Type B pancreatic cell (in vitro differentiated cells): ENCODE results near the gene BST1. TPM values are rescaled to one million over a fixed set of nuclear protein-coding genes. Genes with fewer than 3 reads are reported as not detected.

Experiments used
- DNase-seq: peaks from one replicate; pipeline ENCODE4 v3.0.0; 2021; ENCODE audit warnings: mixed read lengths; ENCODE audit not compliant: unreplicated experiment; ENCODE audit errors: extremely low spot score
- H3K27ac Mint-ChIP-seq: 2 replicates; pipeline ENCODE4 v1.8.0; 2021; ENCODE audit warnings: mild to moderate bottlenecking, mixed read lengths
- H3K27me3 Mint-ChIP-seq: 2 replicates; pipeline ENCODE4 v1.8.0; 2021; ENCODE audit warnings: mixed read lengths
- H3K36me3 Mint-ChIP-seq: 2 replicates; pipeline ENCODE4 v1.8.0; 2021; ENCODE audit warnings: mixed read lengths
- H3K4me1 Mint-ChIP-seq: one replicate; pipeline ENCODE4 v1.8.0; 2021; ENCODE audit warnings: mixed read lengths; ENCODE audit not compliant: unreplicated experiment
- H3K4me3 Mint-ChIP-seq: 2 replicates; pipeline ENCODE4 v1.8.0; 2021; ENCODE audit warnings: mild to moderate bottlenecking, mixed read lengths
- H3K9me3 Mint-ChIP-seq: 2 replicates; pipeline ENCODE4 v1.8.0; 2021; ENCODE audit warnings: mixed read lengths
- total RNA-seq: library from RNA; stranded (reverse); gene quantifications from 2 replicates; pipeline ENCODE4 v1.2.1, GENCODE V29; 2021; ENCODE audit warnings: low replicate concordance
- TF ChIP-seq, protein P1 (sequence below): fragments of 200-600 bp; sonication (generic); conservative IDR thresholded peaks from 2 replicates; pipeline ENCODE4 v1.5.0; 2021; ENCODE audit warnings: antibody characterized with exemption, mild to moderate bottlenecking

Gene BST1
- total RNA-seq, 1 donor from 2014 or later: 0.89 TPM

DNA sequence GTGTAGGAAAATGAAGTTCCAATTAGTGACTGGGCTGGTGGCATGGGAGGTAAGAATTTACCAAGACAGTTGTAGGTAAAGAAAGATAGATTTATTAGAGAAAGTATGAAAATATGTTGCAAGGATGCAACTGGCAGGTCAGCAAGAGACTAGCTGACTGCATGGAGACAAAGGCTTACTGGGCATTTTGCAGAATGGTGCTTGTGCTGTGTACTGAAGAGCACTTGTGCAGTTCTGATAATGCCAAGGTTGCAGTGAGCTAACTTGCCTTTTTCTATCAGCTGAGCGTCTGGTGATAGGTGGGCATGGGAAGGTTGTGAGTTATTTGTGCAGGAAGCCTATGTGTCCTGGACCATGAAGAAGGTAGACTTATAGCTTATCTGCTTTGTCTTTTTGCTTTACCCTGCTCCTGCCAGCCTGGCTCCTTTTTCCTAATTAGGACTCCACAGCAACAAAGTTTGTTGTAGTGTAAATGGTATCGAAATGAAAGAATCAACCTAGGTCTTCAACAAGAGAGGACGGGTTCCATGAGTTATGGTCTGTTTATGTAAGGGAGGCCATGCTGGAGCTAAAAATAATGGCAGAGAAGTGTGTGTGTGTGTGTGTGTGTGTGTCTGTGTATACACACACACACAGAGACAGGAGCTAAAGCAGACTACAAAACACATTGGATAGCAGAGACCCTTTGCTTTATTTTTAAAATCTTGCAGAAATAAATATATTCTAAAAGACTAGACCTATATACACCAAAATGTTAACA lies 15.0 kb downstream of the BST1 start:
- DNase-seq: no peak
- TF ChIP-seq, protein P1, sequence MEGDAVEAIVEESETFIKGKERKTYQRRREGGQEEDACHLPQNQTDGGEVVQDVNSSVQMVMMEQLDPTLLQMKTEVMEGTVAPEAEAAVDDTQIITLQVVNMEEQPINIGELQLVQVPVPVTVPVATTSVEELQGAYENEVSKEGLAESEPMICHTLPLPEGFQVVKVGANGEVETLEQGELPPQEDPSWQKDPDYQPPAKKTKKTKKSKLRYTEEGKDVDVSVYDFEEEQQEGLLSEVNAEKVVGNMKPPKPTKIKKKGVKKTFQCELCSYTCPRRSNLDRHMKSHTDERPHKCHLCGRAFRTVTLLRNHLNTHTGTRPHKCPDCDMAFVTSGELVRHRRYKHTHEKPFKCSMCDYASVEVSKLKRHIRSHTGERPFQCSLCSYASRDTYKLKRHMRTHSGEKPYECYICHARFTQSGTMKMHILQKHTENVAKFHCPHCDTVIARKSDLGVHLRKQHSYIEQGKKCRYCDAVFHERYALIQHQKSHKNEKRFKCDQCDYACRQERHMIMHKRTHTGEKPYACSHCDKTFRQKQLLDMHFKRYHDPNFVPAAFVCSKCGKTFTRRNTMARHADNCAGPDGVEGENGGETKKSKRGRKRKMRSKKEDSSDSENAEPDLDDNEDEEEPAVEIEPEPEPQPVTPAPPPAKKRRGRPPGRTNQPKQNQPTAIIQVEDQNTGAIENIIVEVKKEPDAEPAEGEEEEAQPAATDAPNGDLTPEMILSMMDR: no peak
- Mint-ChIP-seq H3K36me3 (no peaks in the 10 kb centered on the region), H3K27ac (no peak overlapping the region), H3K4me1 (peaks cover 9% of the 10 kb centered on the region), H3K9me3 (no peaks in the 10 kb centered on the region), H3K4me3 (no peak overlapping the region), H3K27me3 (no peaks in the 10 kb centered on the region)

DNA sequence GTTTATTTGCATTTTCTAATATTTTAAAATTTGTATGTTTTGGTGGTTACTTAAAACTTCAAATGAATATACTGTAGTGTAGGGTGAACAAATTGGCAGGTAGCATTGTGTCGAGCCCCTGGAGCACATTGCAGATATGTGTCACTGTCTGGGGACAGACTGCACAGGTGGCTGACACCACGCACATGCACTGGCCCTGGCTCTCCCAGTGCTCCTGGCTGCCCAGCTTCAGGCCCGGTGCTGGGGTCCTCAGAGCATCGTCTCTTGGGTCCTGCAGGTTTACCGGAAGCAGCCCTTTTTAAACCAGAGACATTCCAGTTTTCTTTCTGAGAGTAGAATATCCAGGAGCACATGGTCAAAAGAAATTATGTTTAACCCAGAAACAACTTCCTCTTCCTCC lies 15.6 kb downstream of the BST1 start:
- Mint-ChIP-seq H3K4me1 (peaks cover 9% of the 10 kb centered on the region), H3K27me3 (no peaks in the 10 kb centered on the region), H3K9me3 (no peaks in the 10 kb centered on the region), H3K36me3 (no peaks in the 10 kb centered on the region), H3K4me3 (no peak overlapping the region), H3K27ac (no peak overlapping the region)
- DNase-seq: no peak
- TF ChIP-seq, protein P1: no peak

DNA sequence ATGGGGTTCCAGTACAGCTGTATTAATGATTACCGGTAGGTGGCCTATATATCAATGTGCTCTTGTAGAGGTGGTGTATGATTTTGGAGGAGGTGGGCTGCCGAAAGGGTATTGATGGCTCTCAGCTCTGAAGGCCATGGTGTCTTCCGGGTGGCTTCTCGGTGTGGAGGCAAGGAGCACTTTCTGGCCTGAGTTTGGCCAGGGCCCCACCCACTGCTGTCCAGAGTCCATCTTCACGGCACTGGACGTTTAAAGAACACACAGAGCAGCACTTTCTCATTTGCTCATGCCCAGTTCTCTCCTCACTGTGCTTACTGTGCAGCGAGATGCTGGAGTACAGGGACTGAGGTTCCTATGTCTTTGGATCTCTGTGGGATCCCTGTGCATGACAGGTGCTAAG lies 16.1 kb downstream of the BST1 start:
- no peak for DNase-seq
- no peaks in the 10 kb centered on the region for H3K9me3 Mint-ChIP-seq
- H3K4me1 Mint-ChIP-seq: peaks cover 9% of the 10 kb centered on the region
- no peaks in the 10 kb centered on the region for H3K36me3 Mint-ChIP-seq
- H3K4me3 Mint-ChIP-seq: no peak overlapping the region
- H3K27me3 Mint-ChIP-seq: no peaks in the 10 kb centered on the region
- H3K27ac Mint-ChIP-seq: no peak overlapping the region
- TF ChIP-seq, protein P1: no peak

DNA sequence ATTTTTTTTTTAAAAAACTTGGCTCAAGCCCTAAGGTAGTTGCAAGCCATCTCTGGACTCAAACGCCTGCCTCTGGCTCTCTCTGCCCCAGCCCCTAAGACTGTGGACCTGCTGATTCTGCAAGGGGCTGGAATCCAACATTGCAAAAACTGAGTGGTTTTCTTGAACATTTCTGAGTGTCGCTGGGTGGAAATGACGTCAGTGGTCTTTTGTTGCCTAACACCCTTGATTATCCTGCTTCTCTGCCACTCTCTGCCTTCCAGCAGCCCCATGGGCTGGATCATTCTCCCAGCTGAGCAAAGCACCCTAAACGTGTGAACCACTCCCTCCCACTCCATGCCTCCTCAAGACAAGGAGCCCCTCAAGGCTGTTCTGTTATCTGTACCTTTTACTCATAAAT lies 16.6 kb downstream of the BST1 start:
- Mint-ChIP-seq H3K36me3 (no peaks in the 10 kb centered on the region), H3K4me3 (no peak overlapping the region), H3K9me3 (no peaks in the 10 kb centered on the region), H3K27ac (no peak overlapping the region), H3K27me3 (no peaks in the 10 kb centered on the region), H3K4me1 (peaks cover 7% of the 10 kb centered on the region)
- DNase-seq: no peak
- TF ChIP-seq, protein P1: no peak

DNA sequence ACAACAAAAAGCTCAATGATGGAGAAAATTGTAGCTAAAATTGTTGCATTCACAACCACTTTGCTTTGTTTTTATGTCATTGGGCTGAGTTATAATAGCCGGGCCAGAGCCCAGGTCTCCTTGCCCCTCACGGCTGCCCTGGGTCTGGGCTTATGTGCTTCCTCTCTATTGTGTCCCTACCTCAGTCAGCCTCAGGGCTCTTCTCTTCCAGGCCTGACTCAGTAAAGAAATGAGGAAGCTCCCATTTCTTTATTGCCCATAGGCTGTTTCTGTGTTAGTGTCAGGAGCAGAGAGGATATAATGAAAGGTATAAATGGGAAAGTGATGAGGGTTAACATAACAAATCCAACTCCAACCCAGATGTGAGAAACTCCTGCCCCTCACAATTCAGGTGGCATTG lies 18.0 kb downstream of the BST1 start:
- Mint-ChIP-seq H3K4me3 (no peak overlapping the region), H3K4me1 (peaks cover 4% of the 10 kb centered on the region), H3K9me3 (no peaks in the 10 kb centered on the region), H3K27ac (no peak overlapping the region), H3K27me3 (no peaks in the 10 kb centered on the region), H3K36me3 (no peaks in the 10 kb centered on the region)
- DNase-seq: no peak
- TF ChIP-seq, protein P1: no peak

DNA sequence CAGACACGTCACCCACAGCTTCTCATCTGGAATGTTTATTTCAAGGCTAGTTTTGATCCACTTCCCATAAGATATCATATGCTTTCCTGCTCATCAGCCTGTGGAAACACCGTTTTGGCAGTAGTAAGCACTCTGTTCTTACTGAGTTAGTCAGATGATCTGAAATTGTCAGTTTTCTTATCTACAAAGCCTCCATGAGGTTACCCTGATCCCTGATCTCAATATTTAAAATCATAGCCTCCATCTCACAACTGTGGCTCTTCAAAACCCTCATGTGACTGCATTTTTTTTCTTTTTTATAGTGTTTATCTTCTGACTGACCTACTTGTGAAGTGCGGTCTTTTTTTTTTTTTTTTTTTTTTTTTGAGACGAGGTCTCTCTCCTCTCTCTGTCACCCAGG lies 22.7 kb downstream of the BST1 start:
- Mint-ChIP-seq H3K4me1 (no peaks in the 10 kb centered on the region), H3K27ac (no peak overlapping the region), H3K36me3 (no peaks in the 10 kb centered on the region), H3K9me3 (no peaks in the 10 kb centered on the region), H3K27me3 (no peaks in the 10 kb centered on the region), H3K4me3 (no peak overlapping the region)
- TF ChIP-seq, protein P1: no peak
- DNase-seq: no peak
